Measurements from ENCODE around the gene KIT.
"Not testable (repeated sequence)": the region's sequence is repeated elsewhere in the genome, so short reads cannot be mapped to it uniquely, and the experiment has no call there.

Gene KIT

DNA sequence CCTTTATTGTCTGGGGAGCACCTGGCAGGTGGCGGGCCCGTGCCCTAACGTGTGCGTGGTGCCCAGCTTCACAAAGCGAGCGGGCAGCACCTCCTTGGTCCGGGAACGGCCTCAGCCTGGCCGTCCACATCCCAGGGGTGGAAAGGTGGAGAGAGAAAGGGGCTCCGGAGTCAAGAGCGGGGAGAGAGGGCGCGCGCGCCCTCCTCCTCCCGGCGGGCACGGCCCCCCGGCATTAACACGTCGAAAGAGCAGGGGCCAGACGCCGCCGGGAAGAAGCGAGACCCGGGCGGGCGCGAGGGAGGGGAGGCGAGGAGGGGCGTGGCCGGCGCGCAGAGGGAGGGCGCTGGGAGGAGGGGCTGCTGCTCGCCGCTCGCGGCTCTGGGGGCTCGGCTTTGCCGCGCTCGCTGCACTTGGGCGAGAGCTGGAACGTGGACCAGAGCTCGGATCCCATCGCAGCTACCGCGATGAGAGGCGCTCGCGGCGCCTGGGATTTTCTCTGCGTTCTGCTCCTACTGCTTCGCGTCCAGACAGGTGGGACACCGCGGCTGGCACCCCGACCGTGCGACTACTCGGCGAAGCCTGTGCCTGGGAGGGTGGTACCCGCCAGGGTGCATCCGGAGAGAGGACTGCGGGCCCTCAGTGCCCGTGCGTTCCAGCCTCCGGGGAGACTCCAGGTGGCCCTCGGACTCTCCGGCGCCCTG, at the start of gene KIT:
KIT (plus strand) TSS at position 407 of the 701 bp plus-strand sequence; CDS start at position 465, 58 bp downstream.
- DNase-seq: peak; percentile 36
- peak; percentile 41 for ATAC-seq

DNA sequence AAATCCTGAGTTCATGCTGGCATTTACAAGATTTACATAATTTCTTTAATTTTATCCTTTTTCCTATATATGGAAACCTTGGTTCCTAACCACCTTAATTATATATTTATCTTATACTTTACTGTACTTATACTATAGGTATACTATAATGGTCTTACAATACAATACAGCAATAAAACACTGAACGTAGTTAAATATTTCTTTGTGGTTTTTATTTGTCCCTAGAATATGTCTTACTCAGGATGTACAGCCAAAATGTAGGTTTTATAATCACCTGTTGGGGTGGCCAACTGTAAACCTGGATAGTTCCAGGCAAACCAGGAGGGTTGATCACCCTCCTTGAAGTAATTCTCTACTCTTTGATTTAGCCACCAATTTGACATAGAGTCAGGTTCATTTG, 48.4 kb upstream of the KIT start:
- ATAC-seq: no peak
- DNase-seq: no peak

DNA sequence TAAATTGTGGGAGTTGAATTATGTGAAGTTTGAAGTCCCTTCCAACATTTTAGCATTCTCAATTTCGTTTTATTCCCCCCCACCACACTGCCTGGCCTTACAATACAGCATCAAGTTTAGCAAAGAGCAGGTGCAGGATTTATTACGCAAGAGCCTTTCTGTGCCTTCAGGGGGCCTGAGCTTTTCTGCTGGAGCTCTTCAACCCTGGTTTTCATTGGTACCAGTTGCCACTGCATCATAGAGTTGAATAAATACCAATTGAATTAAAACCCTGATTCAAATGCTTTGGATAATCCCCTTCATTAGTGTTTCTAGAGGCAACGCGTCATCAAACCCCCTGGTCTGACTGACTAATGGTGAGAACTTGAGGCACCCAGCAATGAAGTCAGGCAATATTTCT, 43.6 kb upstream of the KIT start:
- no peak for DNase-seq
- ATAC-seq: no peak

DNA sequence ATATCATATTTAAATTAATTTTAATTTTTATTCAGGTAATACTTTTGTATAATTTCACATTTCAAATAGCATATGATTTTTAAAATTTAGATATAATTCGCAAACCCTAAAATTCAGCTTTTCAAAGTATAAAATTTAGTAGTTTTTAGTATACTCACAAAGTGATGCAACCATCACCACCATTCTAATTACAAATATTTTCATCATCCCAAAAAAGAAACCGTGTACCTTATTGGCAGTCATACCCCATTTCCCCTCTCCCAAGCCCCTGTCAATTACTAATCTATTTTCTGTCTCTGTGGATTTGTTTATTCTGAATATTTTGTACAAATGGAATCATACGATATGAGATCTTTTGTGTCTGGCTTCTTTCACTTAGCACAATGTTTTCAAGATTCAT, 37.0 kb upstream of the KIT start:
- DNase-seq (no peak), ATAC-seq (no peak)

DNA sequence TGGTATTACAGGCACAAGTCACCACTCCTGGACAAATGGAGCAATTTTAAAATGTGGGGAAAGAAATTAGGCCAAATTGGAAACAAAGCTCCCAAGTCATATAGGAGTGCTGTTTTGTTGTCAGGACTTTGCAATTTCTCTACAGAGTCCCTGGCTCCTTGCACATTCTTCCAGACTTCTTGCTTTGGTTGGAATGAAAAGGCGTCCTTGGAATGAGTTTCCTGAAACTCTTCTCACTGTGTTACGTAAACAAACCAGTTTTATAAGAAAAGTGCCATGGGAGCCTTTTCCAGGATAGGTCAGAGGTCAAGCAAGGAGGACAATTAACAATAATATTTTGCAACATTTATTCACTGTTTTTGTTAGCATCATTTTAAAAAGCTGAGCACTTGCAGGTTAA, 32.4 kb upstream of the KIT start:
- no peak for ATAC-seq
- DNase-seq: no peak

- no peak for ATAC-seq
These were observed 31.6 kb upstream of the KIT start for GRCh38 chr4:54626113-54626512.

DNA sequence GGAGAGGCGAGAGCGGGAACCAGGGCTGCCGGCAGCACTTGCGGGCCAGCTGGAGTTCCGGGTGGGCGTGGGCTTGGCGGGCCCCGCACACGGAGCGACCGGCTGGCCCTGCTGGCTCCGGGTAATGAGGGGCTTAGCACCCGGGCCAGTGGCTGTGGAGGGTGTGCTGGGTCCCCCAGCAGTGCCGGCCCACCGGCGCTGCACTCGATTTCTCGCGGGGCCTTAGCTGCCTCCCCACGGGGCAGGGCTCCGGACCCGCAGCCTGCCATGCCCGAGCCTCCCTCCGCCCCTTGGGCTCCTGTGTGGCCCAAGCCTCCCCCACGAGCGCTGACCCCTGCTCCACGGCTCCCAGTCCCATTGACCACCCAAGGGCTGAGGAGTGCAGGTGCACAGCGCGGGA, 25.2 kb upstream of the KIT start:
- DNase-seq (no peak), ATAC-seq (no peak)

More at GRCh38 chr4:54626113-54626512, 31.6 kb upstream of the KIT start:
- DNase-seq: no peak

- ATAC-seq: not testable (repeated sequence)
These were observed 24.5 kb upstream of the KIT start for GRCh38 chr4:54633102-54633740.

GRCh38 chr4:54635318-54635717, 22.4 kb upstream of the KIT start:
- DNase-seq: no peak
- no peak for ATAC-seq

More at GRCh38 chr4:54633102-54633740, 24.5 kb upstream of the KIT start:
- not testable (repeated sequence) for DNase-seq

DNA sequence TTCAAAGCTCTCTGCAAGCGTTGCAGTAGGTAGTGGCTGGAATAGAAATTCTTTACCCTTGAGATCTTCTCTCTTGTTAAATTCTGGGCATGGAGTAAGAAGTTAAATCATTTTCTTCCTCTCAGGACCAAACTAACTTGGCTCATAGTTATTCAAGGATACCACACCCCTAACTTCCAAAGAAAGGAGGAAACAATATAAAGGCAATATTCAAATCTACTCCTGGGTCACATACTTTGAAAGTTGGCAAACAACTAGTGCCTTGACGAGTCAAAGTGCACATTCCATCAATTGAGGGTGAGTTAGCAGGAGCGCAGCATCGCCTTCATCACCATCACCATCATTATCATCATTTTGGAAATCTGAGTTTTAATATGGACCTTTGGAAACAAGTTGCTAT, 20.4 kb upstream of the KIT start:
- ATAC-seq (no peak), DNase-seq (no peak)

DNA sequence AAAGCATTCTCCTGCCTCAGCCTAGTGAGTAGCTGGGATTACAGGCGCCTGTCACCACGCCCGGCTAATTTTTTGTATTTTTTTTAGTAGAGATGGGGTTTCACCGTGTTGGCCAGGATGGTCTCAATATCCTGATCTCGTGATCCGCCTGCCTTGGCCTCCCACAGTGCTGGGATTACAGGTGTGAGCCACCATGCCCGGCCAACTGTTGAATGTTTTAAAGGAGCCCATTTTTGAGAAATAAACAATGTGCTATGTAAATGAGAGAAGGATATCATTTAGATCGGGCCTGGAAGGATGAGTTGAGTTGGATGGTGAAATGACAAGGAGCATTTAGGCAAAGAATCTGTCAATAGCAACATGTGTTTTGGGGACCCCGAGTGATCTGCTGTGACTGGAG, 16.7 kb upstream of the KIT start:
- not testable (repeated sequence) for ATAC-seq

DNA sequence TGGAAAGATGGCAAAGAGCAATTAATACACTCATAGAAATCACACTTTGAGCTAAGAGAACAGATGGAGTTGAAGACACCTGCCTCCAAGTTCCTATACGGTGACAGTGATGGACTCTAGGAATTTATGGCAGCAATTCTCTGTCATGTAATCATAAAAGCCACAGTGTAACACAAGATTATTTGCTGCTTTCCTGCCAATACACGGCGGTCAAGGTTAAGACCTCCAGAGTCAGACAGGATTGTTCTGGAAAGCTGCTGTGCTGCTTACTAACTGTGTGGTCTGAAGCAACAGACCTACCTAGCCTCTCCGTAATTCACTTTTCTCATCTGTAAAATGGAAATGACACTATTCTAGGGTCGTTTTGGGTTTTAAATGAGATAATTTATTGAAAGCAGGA, 14.6 kb upstream of the KIT start:
- ATAC-seq (no peak), DNase-seq (no peak)

More for the DNA sequence above, 16.7 kb upstream of the KIT start:
- not testable (repeated sequence) for DNase-seq

- ATAC-seq: no peak
- no peak for DNase-seq
These were observed 13.6 kb upstream of the KIT start for GRCh38 chr4:54643958-54644751.

- DNase-seq: no peak
- no peak for ATAC-seq
These were observed 11.9 kb upstream of the KIT start for GRCh38 chr4:54645830-54646229.

GRCh38 chr4:54647070-54647469, 10.7 kb upstream of the KIT start:
- ATAC-seq (no peak), DNase-seq (no peak)

- DNase-seq: no peak
- no peak for ATAC-seq
These were observed 6.7 kb upstream of the KIT start for GRCh38 chr4:54651050-54651449.

GRCh38 chr4:54654753-54655152, 3.0 kb upstream of the KIT start:
- ATAC-seq: no peak
- DNase-seq: no peak

- ATAC-seq: no peak
- peak; percentile 5 for DNase-seq
These were observed 589 bp upstream of the KIT start for GRCh38 chr4:54657185-54657550.

DNA sequence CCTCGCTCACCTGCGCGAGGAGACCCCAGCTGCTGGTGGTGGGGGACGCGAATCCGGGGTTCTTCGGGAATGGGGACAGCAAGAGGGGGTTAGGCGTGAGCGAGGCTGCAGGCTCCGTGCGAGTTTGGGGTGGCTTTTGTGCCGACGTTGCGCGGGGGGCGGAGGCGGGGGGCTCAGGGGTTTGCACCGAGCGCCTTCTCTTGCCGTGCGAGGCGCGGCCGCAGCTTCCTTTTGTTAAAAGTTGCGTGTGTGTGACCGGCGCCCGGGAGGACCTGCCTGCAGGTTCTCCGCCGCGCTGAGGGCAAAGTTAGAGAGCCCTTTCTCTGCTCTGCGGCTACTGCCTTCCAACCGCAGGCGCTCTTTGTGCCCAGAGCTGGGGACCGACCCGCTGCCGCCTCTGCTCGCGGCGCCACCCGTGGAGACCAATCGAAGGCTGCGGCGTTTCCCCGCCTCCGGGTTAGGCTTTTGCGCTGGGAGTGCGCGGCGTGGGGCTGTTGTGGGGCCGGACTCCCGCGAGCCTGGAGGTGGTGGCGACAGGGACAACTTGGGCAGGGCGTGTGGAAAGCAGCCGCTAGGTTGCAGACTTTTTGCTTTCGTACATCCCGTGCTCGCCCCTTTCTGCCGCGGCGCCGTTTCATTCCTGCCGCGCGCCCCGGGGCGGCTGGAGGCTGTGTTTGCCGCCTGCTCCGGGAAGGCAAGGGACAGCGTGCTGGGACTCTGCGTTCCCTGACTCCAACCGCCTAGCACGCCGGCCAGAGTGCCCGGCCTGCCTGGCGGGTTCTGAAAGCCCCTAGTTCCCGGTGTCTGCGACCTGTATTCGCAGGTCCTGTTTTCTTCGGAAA, 716 bp downstream of the KIT start:
- DNase-seq (peak; percentile 53), ATAC-seq (peak; percentile 65)

DNA sequence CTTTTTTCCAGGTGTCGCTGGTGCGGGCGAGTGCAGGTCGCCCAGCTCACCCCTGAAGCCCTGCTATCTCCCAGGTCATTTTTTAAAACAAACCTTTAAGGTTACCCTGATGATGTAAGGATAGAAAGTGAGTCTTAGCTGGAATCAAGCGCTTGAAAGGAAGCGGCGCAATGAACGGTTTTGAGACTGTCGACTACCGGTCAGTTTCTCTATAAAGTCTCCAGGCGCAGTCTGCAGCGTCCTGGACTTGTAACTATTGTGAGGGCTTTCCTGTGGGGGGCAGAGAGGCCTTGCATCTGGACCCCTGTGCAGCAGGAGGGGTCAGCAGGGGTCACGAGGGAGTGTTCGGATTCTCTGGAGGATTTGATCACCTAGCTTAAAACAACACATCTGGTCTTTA, 1.6 kb downstream of the KIT start:
- no peak for ATAC-seq
- DNase-seq: no peak

DNA sequence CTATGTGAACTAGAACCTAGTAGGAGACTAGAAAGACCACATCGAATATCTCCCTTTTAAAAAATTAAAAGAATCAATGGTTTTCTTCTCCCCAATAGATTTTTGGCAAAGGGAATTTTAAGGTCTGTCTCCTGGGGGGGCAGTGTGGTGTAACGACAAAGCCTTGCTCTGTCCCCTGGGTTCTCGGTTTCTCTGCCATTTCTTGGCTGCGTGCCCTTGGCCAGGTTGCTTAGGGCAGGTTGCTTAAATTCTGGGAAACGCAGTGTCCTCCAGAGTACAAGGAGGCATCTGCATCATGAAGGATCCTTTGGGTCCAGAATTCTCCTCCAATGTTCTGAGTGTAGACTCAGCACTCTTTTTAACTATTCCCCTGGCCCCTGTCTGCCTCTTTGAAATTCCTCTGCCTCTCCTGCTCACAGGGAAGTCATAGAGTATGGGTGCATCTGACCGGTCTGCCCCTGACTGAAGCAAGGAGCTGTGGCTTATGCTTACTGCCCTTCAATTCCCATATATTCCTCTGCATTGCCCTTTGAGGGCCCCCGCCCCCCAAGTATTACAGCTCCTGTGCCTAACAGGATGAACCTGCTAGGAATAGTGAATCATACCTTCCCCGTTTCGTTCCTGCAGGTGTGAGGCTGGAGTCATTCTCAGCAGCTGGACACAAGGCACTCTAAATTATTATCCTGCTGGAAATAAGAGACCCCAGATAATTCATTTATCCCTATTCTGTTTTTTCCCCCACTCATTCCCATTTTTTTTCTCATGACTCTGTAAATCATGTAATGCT, 2.2 kb downstream of the KIT start:
- ATAC-seq: no peak
- DNase-seq: no peak
